Measurements from ENCODE around the gene EEF1A2. TPM values are rescaled to one million over a fixed set of nuclear protein-coding genes. Genes with fewer than 3 reads are reported as not detected.

The EEF1A2 gene
- total and polyA plus RNA-seq, 2 of the 4 experiments (the other 2 are of a cell fraction): 1.3 to 4.6 TPM

GRCh38 chr20:63539441-63540370, 40.8 kb upstream of the EEF1A2 start:
- peak overlapping the region; percentile 32 for H2AFZ ChIP-seq (replicated peaks; ENCODE audit: low read length, poor library complexity)
- CTCF ChIA-PET: no interaction called here
- H3K36me3 ChIP-seq (ENCODE audit: control insufficient read depth, insufficient read depth, low read length): no peaks in the 10 kb centered on the region
- no peak overlapping the region for H3K9ac ChIP-seq (ENCODE audit: low read depth, low read length)
- dilution Hi-C loops (cut with HindIII; ENCODE audit: low sequenced_read_pairs, unreplicated experiment) (no loop called here), intact Hi-C loops (cut with micrococcal nuclease) (loop anchor here (2.0 to 10.0 kb wide), 4 partner anchors 115 to 518 kb away; partner anchors contain the start of genes RTEL1, STMN3 and UCKL1), in situ Hi-C loops (cut with MboI; ENCODE audit: low sequenced_read_pairs) (loop anchor here (10.0 kb wide), 2 partner anchors 325 to 435 kb away; partner anchors contain the start of genes ABHD16B, SAMD10 and TPD52L2)
- H4K20me1 ChIP-seq (ENCODE audit: insufficient read depth, low read length): no peaks in the 10 kb centered on the region
- H3K27ac ChIP-seq (ENCODE audit: insufficient read depth, low read length): no peak overlapping the region
- H3K4ac ChIP-seq (ENCODE audit: low read depth, low read length): no peak overlapping the region
- H4K5ac ChIP-seq (ENCODE audit: low read depth, low read length): no peak overlapping the region; the same call in 1 of the 2 replicates
- no peak overlapping the region for H3K4me3 ChIP-seq (ENCODE audit: insufficient read depth, low read depth, low read length)
- no peak overlapping the region for H2BK15ac ChIP-seq (ENCODE audit: low read depth, low read length)
- H3K79me1 ChIP-seq (ENCODE audit: low read depth in 1 of 2, low read length in 2 of 2): no peaks in the 10 kb centered on the region
- no peaks in the 10 kb centered on the region for H3K9me1 ChIP-seq (ENCODE audit: insufficient read depth, low read length)
- POLR2A ChIA-PET (ENCODE audit: unreplicated experiment): no interaction called here
- H3K9me3 ChIP-seq (ENCODE audit: control insufficient read depth, insufficient read depth, low read length): no peaks in the 10 kb centered on the region
- BruUV-seq (replicated peaks): no TSS peak
- no peak overlapping the region for H3K14ac ChIP-seq (replicated peaks; ENCODE audit: low read depth, low read length)
- no peak overlapping the region for H4K91ac ChIP-seq (ENCODE audit: insufficient read depth, low read depth, low read length)
- no peak overlapping the region for H3K4me2 ChIP-seq (ENCODE audit: low read depth, low read length)
- no peak overlapping the region; the same call in 1 of the 2 replicates for H2AK5ac ChIP-seq (ENCODE audit: low read depth, low read length)
- no peak overlapping the region for H4K8ac ChIP-seq (ENCODE audit: low read depth in 2 of 2, low read length in 2 of 2)
- H2BK120ac ChIP-seq (ENCODE audit: low read depth, low read length): no peak overlapping the region
- H3K23ac ChIP-seq (ENCODE audit: low read depth, low read length): no peak overlapping the region
- peaks cover 3% of the 10 kb centered on the region; the same call in 1 of the 2 replicates for H3K4me1 ChIP-seq (ENCODE audit: control insufficient read depth, insufficient read depth, low read length)
- 90% methylated on average over 11 of the region's 29 CpGs; no CpG with 5 or more reads in 1 of the 2 experiments for whole genome bisulfite sequencing, 2 experiments (ENCODE audit: extremely low coverage in 2 of 2, insufficient read length in 1 of 2)
- H2BK20ac ChIP-seq (ENCODE audit: low read depth, low read length): no peak overlapping the region
- no peak overlapping the region for H2AK9ac ChIP-seq (replicated peaks; ENCODE audit: low read depth, low read length, poor library complexity)
- H3K18ac ChIP-seq (ENCODE audit: low read depth, low read length): no peak overlapping the region
- DNase-seq (no peak), ATAC-seq (ENCODE audit: low read depth) (no peak)
- no peak overlapping the region for H3K56ac ChIP-seq (ENCODE audit: extremely low read depth, insufficient read depth, low read length)
- H3K27me3 ChIP-seq (ENCODE audit: control insufficient read depth, insufficient read depth, low read length): peaks cover 3% of the 10 kb centered on the region; the same call in 1 of the 2 replicates
- H2BK5ac ChIP-seq (ENCODE audit: low read depth, low read length, poor library complexity, severe bottlenecking): no peak overlapping the region
- no peak for TF ChIP-seq MAFK (IDR thresholded peaks at IDR 0.05; ENCODE audit: low read depth, low read length)
- TF ChIP-seq RCOR1 (IDR thresholded peaks at IDR 0.05; ENCODE audit: insufficient replicate concordance, low read length): no peak
- no peak for TF ChIP-seq RAD21 (IDR thresholded peaks at IDR 0.05; ENCODE audit: low read length)
- no peak for TF ChIP-seq BHLHE40 (IDR thresholded peaks at IDR 0.05; ENCODE audit: low read depth, low read length)
- no peak for TF ChIP-seq NFE2L2 (IDR thresholded peaks at IDR 0.05; ENCODE audit: low read depth, low read length)
- TF ChIP-seq SMC3 (IDR thresholded peaks at IDR 0.05; ENCODE audit: low read depth, low read length): no peak
- no peak for TF ChIP-seq ELK1 (IDR thresholded peaks at IDR 0.05; ENCODE audit: borderline replicate concordance, low read depth, low read length)
- TF ChIP-seq MXI1 (IDR thresholded peaks at IDR 0.05; ENCODE audit: borderline replicate concordance, low read depth, low read length): no peak
- no peak for TF ChIP-seq CHD1 (IDR thresholded peaks at IDR 0.05; ENCODE audit: low read depth, low read length)
- no peak for TF ChIP-seq POLR2A (IDR thresholded peaks at IDR 0.05; ENCODE audit: low read depth, low read length)
- no peak for TF ChIP-seq MAZ (IDR thresholded peaks at IDR 0.05; ENCODE audit: borderline replicate concordance, low read depth, low read length)
- TF ChIP-seq RFX5 (IDR thresholded peaks at IDR 0.05; ENCODE audit: low read depth, low read length): no peak
- TF ChIP-seq CTCF (conservative IDR thresholded peaks at IDR 0.05; ENCODE audit: low read depth, low read length): no peak
- no peak for TF ChIP-seq CEBPB (IDR thresholded peaks at IDR 0.05; ENCODE audit: low read depth, low read length)
- no peak for TF ChIP-seq FOS (IDR thresholded peaks at IDR 0.05; ENCODE audit: low read depth, low read length)

All from IMR-90 (cell line).